ENCODE data around the gene RHEBL1. TPM values are rescaled to one million over a fixed set of nuclear protein-coding genes. Genes with fewer than 3 reads are reported as not detected.
A peak's percentile ranks its signal among the peaks of the same experiment; 100 is the strongest.

Gene RHEBL1
- total and polyA plus RNA-seq, 4 donors = 0.29 to 1.2 (median 0.36) TPM; not detected in 1

DNA sequence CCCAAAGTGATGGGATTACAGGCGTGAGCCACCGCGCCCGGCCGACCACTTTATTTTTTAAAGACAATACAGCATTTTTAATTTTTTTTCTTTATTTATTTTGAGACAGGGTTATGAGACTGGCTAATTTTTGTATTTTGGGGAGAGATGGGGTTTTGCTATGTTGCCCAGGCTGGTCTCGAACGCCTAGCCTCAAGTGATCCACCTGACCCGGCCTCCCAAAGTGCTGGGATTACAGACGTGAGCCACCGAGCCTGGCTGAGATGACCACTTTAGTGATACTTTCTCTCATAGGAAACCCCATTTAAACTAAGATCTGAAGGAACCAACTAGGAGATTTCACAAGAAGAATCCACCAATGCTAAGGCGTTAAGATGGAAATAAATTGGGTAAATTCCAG, 1.2 kb upstream of the RHEBL1 start:
- H3K9ac ChIP-seq (ENCODE audit: low read depth in 1 of 2, low read length in 2 of 2) = no peak overlapping the region
- no peaks in the 10 kb centered on the region for H3K9me3 ChIP-seq (ENCODE audit: control insufficient read depth in 4 of 4, low read length in 3 of 4)
- H3K4me1 ChIP-seq (ENCODE audit: control insufficient read depth in 4 of 4, insufficient read depth in 4 of 4, low read length in 3 of 4) = peaks cover 1 to 14% (median 11%) of the 10 kb centered on the region in 4 donors
- H3K4me3 ChIP-seq (ENCODE audit: low read depth in 1 of 3, low read length in 3 of 3) = no peak overlapping the region
- H3K27ac ChIP-seq (ENCODE audit: low read depth in 1 of 2, low read length in 2 of 2) = no peak overlapping the region
- H3K27me3 ChIP-seq (ENCODE audit: control insufficient read depth in 4 of 4, insufficient read depth in 4 of 4, low read length in 3 of 4) = no peaks in the 10 kb centered on the region
- DNase-seq (ENCODE audit: low spot score) = no peak
- H3K36me3 ChIP-seq (ENCODE audit: control insufficient read depth in 4 of 4, insufficient read depth in 3 of 4, low read depth in 1 of 4, low read length in 3 of 4) = no peaks in the 10 kb centered on the region
- 94% methylated on average over 11 of the region's 11 CpGs for WGBS
- TF ChIP-seq TAF1 (conservative IDR thresholded peaks at IDR 0.05) (no peak), HNF4A (conservative IDR thresholded peaks at IDR 0.05) (no peak), HNF4G (IDR thresholded peaks at IDR 0.05) (no peak), GABPA (IDR thresholded peaks at IDR 0.05 in 1 of 2, conservative IDR thresholded peaks at IDR 0.05 in 1 of 2) (no peak), NR2F2 (IDR thresholded peaks at IDR 0.05) (no peak), FOXA2 (IDR thresholded peaks at IDR 0.05) (no peak), JUND (IDR thresholded peaks at IDR 0.05) (no peak), FOXA1 (IDR thresholded peaks at IDR 0.05) (no peak), SP1 (IDR thresholded peaks at IDR 0.05) (no peak), RXRA (IDR thresholded peaks at IDR 0.05) (no peak), YY1 (IDR thresholded peaks at IDR 0.05) (no peak), RAD21 (IDR thresholded peaks at IDR 0.05) (no peak)
- TF ChIP-seq, protein P1, sequence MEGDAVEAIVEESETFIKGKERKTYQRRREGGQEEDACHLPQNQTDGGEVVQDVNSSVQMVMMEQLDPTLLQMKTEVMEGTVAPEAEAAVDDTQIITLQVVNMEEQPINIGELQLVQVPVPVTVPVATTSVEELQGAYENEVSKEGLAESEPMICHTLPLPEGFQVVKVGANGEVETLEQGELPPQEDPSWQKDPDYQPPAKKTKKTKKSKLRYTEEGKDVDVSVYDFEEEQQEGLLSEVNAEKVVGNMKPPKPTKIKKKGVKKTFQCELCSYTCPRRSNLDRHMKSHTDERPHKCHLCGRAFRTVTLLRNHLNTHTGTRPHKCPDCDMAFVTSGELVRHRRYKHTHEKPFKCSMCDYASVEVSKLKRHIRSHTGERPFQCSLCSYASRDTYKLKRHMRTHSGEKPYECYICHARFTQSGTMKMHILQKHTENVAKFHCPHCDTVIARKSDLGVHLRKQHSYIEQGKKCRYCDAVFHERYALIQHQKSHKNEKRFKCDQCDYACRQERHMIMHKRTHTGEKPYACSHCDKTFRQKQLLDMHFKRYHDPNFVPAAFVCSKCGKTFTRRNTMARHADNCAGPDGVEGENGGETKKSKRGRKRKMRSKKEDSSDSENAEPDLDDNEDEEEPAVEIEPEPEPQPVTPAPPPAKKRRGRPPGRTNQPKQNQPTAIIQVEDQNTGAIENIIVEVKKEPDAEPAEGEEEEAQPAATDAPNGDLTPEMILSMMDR (IDR thresholded peaks at IDR 0.05; ENCODE audit: low read depth, low read length, missing input control) = no peak
- TF ChIP-seq, protein P2, sequence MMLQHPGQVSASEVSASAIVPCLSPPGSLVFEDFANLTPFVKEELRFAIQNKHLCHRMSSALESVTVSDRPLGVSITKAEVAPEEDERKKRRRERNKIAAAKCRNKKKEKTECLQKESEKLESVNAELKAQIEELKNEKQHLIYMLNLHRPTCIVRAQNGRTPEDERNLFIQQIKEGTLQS (IDR thresholded peaks at IDR 0.05) = no peak

DNA sequence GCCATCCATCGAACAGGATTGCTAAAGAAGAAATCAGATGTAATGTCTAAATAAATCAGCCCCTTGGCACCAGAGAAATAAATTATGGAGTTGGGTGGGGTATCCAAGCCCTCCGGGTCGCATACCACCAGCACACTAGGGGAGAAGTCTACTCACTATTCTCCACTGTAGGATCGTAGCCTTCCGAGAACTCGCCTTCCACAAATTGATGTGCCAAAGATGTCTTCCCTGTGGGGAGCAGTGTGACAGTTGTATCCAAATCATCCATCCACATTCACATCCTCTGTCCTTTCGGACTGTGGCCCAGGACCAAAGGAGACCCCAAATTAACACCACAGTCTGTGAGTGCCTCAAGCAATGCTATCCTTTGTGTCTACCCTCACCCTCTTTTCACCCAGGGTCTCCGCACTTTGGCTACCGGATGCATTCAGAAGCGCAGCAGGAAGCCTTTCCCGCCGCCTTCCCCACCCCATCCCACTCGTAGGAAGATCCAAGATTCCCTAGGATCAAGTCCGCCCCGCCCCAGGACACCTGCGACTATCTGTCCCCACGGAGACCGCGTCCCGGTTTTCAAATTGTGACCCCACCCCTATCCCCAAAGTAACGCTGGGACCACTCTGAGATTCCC, 786 bp downstream of the RHEBL1 start:
- Histone ChIP-seq H3K4me3 (ENCODE audit: low read depth in 1 of 3, low read length in 3 of 3) (peak overlapping the region; percentile 73 to 92 (median 78)), H3K9me3 (ENCODE audit: control insufficient read depth in 4 of 4, low read length in 3 of 4) (no peaks in the 10 kb centered on the region), H3K27ac (ENCODE audit: low read depth in 1 of 2, low read length in 2 of 2) (peak overlapping the region in 1 of 2 donors; percentile 71), H3K36me3 (ENCODE audit: control insufficient read depth in 4 of 4, insufficient read depth in 3 of 4, low read depth in 1 of 4, low read length in 3 of 4) (no peaks in the 10 kb centered on the region), H3K27me3 (ENCODE audit: control insufficient read depth in 4 of 4, insufficient read depth in 4 of 4, low read length in 3 of 4) (no peaks in the 10 kb centered on the region), H3K9ac (ENCODE audit: low read depth in 1 of 2, low read length in 2 of 2) (peak overlapping the region in 1 of 2 donors; percentile 52), H3K4me1 (ENCODE audit: control insufficient read depth in 4 of 4, insufficient read depth in 4 of 4, low read length in 3 of 4) (peaks cover 1 to 25% (median 20%) of the 10 kb centered on the region in 4 donors)
- WGBS = 22% methylated on average over 21 of the region's 21 CpGs
- no peak for DNase-seq (ENCODE audit: low spot score)
- TF ChIP-seq SP1 (IDR thresholded peaks at IDR 0.05) (no peak), NR2F2 (IDR thresholded peaks at IDR 0.05) (no peak), FOXA2 (IDR thresholded peaks at IDR 0.05) (no peak), JUND (IDR thresholded peaks at IDR 0.05) (no peak), GABPA (IDR thresholded peaks at IDR 0.05 in 1 of 2, conservative IDR thresholded peaks at IDR 0.05 in 1 of 2) (no peak)
- TF ChIP-seq, protein P3, sequence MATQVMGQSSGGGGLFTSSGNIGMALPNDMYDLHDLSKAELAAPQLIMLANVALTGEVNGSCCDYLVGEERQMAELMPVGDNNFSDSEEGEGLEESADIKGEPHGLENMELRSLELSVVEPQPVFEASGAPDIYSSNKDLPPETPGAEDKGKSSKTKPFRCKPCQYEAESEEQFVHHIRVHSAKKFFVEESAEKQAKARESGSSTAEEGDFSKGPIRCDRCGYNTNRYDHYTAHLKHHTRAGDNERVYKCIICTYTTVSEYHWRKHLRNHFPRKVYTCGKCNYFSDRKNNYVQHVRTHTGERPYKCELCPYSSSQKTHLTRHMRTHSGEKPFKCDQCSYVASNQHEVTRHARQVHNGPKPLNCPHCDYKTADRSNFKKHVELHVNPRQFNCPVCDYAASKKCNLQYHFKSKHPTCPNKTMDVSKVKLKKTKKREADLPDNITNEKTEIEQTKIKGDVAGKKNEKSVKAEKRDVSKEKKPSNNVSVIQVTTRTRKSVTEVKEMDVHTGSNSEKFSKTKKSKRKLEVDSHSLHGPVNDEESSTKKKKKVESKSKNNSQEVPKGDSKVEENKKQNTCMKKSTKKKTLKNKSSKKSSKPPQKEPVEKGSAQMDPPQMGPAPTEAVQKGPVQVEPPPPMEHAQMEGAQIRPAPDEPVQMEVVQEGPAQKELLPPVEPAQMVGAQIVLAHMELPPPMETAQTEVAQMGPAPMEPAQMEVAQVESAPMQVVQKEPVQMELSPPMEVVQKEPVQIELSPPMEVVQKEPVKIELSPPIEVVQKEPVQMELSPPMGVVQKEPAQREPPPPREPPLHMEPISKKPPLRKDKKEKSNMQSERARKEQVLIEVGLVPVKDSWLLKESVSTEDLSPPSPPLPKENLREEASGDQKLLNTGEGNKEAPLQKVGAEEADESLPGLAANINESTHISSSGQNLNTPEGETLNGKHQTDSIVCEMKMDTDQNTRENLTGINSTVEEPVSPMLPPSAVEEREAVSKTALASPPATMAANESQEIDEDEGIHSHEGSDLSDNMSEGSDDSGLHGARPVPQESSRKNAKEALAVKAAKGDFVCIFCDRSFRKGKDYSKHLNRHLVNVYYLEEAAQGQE (IDR thresholded peaks at IDR 0.05) = no peak
- TF ChIP-seq, protein P2 (IDR thresholded peaks at IDR 0.05) = no peak
- TF ChIP-seq, protein P4, sequence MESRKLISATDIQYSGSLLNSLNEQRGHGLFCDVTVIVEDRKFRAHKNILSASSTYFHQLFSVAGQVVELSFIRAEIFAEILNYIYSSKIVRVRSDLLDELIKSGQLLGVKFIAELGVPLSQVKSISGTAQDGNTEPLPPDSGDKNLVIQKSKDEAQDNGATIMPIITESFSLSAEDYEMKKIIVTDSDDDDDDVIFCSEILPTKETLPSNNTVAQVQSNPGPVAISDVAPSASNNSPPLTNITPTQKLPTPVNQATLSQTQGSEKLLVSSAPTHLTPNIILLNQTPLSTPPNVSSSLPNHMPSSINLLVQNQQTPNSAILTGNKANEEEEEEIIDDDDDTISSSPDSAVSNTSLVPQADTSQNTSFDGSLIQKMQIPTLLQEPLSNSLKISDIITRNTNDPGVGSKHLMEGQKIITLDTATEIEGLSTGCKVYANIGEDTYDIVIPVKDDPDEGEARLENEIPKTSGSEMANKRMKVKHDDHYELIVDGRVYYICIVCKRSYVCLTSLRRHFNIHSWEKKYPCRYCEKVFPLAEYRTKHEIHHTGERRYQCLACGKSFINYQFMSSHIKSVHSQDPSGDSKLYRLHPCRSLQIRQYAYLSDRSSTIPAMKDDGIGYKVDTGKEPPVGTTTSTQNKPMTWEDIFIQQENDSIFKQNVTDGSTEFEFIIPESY (IDR thresholded peaks at IDR 0.05) = no peak
